Stimulated activated CD4-positive, alpha-beta T cell treated with anti-CD3 and anti-CD28 coated beads, Interleukin-1b, Interleukin-23, amount 100 ng/mL, for 4 hours (primary cell): ENCODE data around the gene GRK6.
"Not testable (repeated sequence)": the region's sequence is repeated elsewhere in the genome, so short reads cannot be mapped to it uniquely, and the experiment has no call there.

Source experiments
- DNase-seq, 2 donors: peaks; one replicate each; pipeline ENCODE4 v3.0.0-alpha.2; 2020; ENCODE audit warnings: low read depth in 2 of 2

The GRK6 gene

GRCh38 chr5:177397875-177398390 lies 28.5 kb upstream of the GRK6 start:
- DNase-seq, result no peak

DNA sequence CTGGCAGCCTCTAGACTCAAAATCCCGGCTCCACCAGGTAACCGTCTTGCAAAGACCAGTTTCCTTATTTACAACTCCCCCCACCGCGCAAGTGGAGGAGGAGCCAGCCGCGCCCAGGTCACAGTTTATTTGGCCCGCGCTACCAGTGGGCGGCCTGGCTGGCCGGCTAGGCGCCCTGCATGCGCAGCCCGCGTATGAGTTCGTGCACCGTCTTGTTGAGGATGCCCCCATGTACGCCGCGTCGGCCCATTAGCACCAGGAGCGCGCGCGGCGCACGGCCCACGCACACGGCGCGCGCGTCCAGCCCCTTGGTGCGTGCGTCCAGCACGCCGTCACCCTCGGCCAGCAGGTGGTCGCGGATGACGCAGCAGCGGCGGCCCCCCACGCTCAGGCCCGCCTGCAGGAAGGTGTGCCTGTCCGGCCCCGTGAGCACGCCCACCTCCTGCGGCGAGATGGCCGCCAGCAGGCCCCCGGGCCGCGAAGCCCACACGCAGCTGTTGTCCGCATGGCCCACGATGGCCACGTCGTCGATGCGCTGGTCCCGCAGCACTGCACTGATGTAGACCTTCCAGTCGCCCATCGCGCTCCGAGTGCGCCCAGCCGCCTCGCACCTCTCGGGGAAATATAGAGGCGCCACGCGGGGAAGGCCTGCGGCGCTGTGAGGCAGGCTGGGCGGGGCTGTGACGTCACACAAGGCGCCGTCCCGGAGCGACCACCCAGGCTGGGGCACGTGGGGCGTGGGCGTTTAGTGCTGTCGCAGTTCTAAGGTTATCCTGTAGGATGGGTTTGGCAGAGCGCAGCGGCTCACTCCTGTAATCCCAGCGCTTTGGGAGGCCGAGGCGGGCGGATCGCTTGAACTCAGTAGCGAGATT lies 26.2 kb upstream of the GRK6 start, which contains the start of gene PFN3:
PFN3 (minus strand) TSS at position 665 of the 872 bp plus-strand sequence; CDS start at position 580, 85 bp downstream.
- DNase-seq, result no peak

- peak; percentile 57 to 59 for DNase-seq
Observed at GRCh38 chr5:177402271-177403043, 24.0 kb upstream of the GRK6 start.

DNA sequence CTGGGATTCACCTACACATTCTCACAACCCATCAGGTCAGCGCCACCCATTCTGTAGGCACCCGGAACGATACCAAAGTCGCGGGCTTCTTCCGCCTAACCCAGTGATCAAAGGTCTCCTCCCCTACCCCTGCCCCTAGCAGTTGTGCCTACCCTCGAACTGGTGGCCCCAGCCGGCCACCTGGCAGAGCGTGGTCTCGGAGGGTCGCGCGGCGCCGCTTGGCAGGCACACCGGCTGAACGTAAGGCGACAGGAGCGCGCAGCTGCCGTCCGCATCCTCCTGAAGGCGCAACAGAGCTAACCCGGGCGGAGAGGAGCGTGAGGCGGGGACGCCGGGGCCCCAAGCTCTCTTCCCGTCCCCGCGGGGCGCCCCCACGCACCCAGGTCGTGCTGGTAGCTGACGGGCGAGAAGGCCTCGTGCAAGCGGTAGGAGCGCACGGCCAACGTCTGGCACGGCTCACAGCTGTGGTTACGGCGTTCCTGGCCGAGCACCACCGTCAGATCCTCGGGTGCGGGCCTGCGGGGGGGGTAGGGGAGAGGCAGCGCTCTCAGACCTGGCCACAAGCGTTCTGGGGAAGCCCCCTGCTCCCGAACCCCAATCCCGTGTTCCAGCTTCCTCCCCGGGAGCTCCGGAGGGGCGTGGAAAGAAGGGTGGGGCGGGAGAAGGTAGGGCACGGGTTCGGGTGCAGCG lies 23.2 kb upstream of the GRK6 start:
- no peak for DNase-seq

DNA sequence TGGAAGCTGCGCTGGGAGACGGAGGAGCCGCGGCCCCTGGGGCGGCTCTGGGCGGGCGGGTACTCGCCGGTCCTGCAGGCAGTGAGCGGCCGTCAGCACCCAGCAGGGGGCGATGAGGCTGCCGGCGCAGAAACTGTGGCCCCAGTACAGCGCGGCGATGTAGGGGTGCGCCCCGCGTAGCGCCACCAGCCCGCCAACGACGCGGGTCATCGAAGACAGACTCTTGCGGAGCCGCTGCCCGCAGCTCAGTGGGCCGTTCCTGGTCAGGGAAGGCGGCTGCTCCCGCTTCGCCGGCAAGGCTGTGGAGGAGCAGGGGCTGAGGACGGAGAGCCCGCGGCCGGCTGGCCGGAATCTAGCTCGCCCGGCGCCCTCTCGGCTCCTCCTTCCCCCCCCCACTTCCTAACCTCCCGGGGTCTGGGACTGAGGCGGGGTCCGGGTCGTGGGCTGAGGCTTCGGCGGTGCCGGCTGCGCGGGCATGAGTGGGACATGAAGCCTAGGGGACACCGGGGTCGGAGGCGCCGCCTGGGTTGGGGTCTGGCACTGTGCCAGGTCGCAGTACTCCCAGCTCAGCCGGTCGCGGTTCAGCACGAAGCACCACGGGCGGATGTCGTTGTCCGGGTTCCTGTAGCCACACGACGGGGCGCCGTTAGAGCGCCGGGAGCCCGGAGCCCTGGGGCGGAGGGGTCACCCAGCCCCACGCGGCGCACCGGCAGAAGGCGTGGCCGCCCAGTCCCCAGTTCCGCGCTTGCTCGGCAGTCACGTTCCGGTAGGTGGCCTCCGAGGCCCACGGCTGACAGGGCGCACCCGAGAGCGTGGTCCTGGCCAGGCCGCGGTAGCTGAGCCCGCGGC lies 22.5 kb upstream of the GRK6 start:
- peak; percentile 77 to 79 for DNase-seq

GRCh38 chr5:177404641-177405179 lies 21.8 kb upstream of the GRK6 start:
- DNase-seq, result no peak

GRCh38 chr5:177405312-177405711 lies 21.2 kb upstream of the GRK6 start:
- DNase-seq, result no peak

- DNase-seq, result no peak
Observed at GRCh38 chr5:177405805-177406204, 20.7 kb upstream of the GRK6 start.

GRCh38 chr5:177409043-177409801 lies 17.3 kb upstream of the GRK6 start, which contains the start of gene F12:
TSS of gene F12 (minus strand) at chr5:177409564. CDS start at chr5:177409527, 37 bp downstream.
- DNase-seq, result no peak

DNA sequence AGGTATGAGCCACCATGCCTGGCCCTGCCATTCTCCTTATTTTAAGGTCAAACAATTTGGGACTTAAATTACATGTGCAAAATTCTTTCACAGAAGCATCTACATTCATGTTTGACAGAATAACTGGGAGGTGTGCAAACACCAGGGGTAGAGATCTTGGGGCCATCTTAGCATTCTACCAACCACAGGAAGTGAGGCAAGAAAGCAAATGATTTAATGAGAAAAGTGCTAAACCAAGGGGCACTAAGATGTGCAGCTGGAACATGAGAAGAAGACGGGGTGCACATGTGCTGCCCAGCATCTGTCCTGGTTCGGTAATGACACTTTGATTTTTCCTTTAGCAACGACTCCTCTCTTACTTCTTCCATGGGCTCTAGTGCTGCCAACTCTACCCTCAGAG lies 15.9 kb upstream of the GRK6 start:
- DNase-seq, result no peak

- DNase-seq, result no peak
Observed at GRCh38 chr5:177412603-177413233, 13.8 kb upstream of the GRK6 start.

DNA sequence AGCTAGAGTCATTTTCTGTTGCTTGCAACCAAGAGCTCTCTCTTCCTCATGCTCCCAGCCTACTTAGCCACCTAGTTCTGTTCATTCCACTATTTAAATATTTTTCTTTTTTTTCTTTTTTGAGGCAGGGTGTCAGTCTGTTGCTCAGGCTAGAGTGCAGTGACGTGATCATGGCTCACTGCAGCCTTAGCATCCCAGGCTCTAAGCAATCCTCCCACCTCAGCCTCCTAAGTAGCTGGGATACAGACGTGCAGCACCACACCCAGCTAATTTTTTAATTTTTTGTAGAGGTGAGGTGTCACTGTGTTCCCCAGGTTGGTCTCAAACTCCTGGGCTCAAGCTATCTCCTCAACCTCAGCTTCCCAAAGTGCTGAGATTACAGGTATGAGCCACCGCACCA lies 12.0 kb upstream of the GRK6 start:
- DNase-seq, result no peak

DNA sequence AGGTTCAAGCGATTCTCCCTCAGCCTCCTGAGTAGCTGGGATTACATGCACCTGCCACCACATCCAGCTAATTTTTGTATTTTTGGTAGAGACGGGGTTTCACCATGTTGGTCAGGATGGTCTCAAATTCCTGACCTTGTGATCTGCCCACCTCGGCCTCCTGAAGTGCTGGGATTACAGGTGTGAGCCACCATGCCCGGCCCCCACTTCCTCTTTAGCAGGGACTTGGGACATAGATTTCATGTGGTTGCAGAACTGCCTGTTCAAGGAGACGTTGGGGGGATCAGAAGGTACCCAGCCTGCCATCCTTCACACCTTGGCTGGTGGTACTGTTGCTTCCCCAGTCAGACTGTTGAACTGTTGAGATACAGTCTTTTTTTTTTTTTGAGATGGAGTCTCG lies 9.4 kb upstream of the GRK6 start:
- not testable (repeated sequence) for DNase-seq

DNA sequence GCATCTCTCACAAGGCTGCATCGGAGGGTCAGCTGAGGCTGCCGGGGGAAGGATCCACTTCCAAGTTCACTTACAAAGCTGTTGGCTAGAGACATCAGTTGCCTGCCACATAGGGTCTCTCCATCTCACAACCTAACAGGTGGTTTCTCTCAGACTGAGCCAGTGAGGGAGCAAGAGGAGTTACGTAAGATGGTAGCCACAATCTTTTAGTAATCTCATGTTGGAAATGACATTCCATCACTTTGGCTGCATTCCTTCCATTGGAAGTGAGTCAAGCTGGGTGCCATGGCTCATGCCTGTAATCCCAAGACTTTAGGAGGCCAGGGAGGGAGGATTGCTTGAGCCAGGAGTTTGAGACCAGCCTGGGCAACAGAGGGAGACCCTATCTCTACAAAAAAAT lies 7.4 kb upstream of the GRK6 start:
- DNase-seq, result no peak

- DNase-seq, result not testable (repeated sequence)
Observed at GRCh38 chr5:177420472-177420871, 6.0 kb upstream of the GRK6 start.

- DNase-seq, result no peak
Observed at GRCh38 chr5:177421062-177421798, 5.2 kb upstream of the GRK6 start.

- DNase-seq, result no peak
Observed at GRCh38 chr5:177423671-177424070, 2.8 kb upstream of the GRK6 start.

DNA sequence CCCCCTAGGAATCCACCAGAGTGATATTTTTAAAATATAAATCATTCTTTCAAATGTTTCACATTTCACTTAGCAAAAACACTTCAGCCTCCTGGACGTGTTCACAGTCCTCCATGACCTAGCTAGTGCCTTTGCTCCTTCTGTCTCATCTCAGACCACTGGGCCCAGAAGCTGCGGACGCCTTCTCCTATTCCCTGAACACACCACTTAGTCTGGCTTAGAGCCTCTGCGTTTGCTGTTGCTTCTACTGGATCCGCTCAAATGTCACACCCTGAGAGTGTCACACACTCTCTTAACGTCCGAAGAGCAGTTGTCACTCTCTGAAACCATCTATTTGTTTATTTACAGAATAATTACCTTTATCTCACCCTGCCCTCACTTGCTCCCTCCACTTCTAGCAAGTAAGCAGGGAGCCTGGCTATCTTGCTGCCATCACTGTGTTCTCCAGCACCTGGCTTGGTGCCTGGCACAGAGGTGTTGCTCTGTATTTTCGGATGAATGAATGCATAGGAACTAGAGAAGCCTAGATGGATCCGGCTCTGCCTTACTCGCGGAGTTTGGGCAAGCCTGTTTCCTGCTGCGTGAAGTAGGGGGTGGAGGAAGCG lies 1.2 kb upstream of the GRK6 start:
- no peak for DNase-seq
